ENCODE data around the gene NAV3. TPM values are rescaled to one million over a fixed set of nuclear protein-coding genes. Genes with fewer than 3 reads are reported as not detected.
"Not testable (repeated sequence)": the region's sequence is repeated elsewhere in the genome, so short reads cannot be mapped to it uniquely, and the experiment has no call there.

NAV3 gene
- total and polyA plus RNA-seq, 7 donors, result 0.47 to 4.2 (median 2.2) TPM

GRCh38 chr12:78096909-78097597 is 266.4 kb downstream of the NAV3 start:
- no peak overlapping the region for H3K4me3 ChIP-seq
- no peak overlapping the region for H3K27ac ChIP-seq
- H3K4me1 ChIP-seq, result no peaks in the 10 kb centered on the region
- no peak for DNase-seq
- WGBS, 3 donors, result 15 to 18% (median 16%) methylated on average over 2 of the region's 2 CpGs
- no peak for TF ChIP-seq CTCF (IDR thresholded peaks at IDR 0.05)
- intact Hi-C loops (cut with DNase I), result no loop called here
- H3K9me3 ChIP-seq, result no peaks in the 10 kb centered on the region
- no peaks in the 10 kb centered on the region for H3K27me3 ChIP-seq (ENCODE audit: insufficient read depth in 3 of 3, low read length in 2 of 3)
- no peaks in the 10 kb centered on the region for H3K36me3 ChIP-seq (ENCODE audit: insufficient read depth in 1 of 2, low read depth in 1 of 2)
- ATAC-seq, result no peak

GRCh38 chr12:78099806-78100205 is 269.1 kb downstream of the NAV3 start:
- H3K27me3 ChIP-seq (ENCODE audit: insufficient read depth in 3 of 3, low read length in 2 of 3), result no peaks in the 10 kb centered on the region

GRCh38 chr12:78101113-78101876 is 270.6 kb downstream of the NAV3 start:
- 59 to 68% (median 64%) methylated on average over 4 of the region's 4 CpGs for WGBS, 3 donors
- H3K27ac ChIP-seq, result no peak overlapping the region
- no peaks in the 10 kb centered on the region for H3K9me3 ChIP-seq
- no peaks in the 10 kb centered on the region for H3K4me1 ChIP-seq
- H3K36me3 ChIP-seq (ENCODE audit: insufficient read depth in 1 of 2, low read depth in 1 of 2), result no peaks in the 10 kb centered on the region
- ATAC-seq, result no peak
- TF ChIP-seq CTCF (IDR thresholded peaks at IDR 0.05), result no peak
- H3K27me3 ChIP-seq (ENCODE audit: insufficient read depth in 3 of 3, low read length in 2 of 3), result no peaks in the 10 kb centered on the region
- intact Hi-C loops (cut with DNase I), result loop anchor here in 1 of 2 donors (10.0 kb wide), 1 partner anchor 1994 kb away; the partner anchor contains the start of gene OTOGL
- DNase-seq, result no peak
- no peak overlapping the region for H3K4me3 ChIP-seq

More at GRCh38 chr12:78099806-78100205, 269.1 kb downstream of the NAV3 start:
- DNase-seq (no peak), ATAC-seq (no peak)
- Histone ChIP-seq H3K36me3 (ENCODE audit: insufficient read depth in 1 of 2, low read depth in 1 of 2) (no peaks in the 10 kb centered on the region), H3K9me3 (no peaks in the 10 kb centered on the region), H3K27ac (no peak overlapping the region), H3K4me3 (no peak overlapping the region), H3K4me1 (no peaks in the 10 kb centered on the region)
- TF ChIP-seq CTCF (IDR thresholded peaks at IDR 0.05), result no peak
- intact Hi-C loops (cut with DNase I), result loop anchor here in 1 of 2 donors (10.0 kb wide), 1 partner anchor 1995 kb away; the partner anchor contains the start of gene OTOGL
- WGBS, 3 donors, result 47 to 91% (median 90%) methylated on average over 2 of the region's 2 CpGs

GRCh38 chr12:78101946-78102635 is 271.4 kb downstream of the NAV3 start:
- Histone ChIP-seq H3K36me3 (ENCODE audit: insufficient read depth in 1 of 2, low read depth in 1 of 2) (no peaks in the 10 kb centered on the region), H3K9me3 (no peaks in the 10 kb centered on the region), H3K27me3 (ENCODE audit: insufficient read depth in 3 of 3, low read length in 2 of 3) (no peaks in the 10 kb centered on the region), H3K27ac (no peak overlapping the region), H3K4me3 (no peak overlapping the region), H3K4me1 (no peaks in the 10 kb centered on the region)
- DNase-seq (no peak), ATAC-seq (no peak)
- no peak for TF ChIP-seq CTCF (IDR thresholded peaks at IDR 0.05)
- 53 to 80% (median 76%) methylated on average over 4 of the region's 4 CpGs for WGBS, 3 donors
- intact Hi-C loops (cut with DNase I), result loop anchor here in 1 of 2 donors (10.0 kb wide), 1 partner anchor 1993 kb away; the partner anchor contains the start of gene OTOGL

- WGBS, 3 donors, result 84 to 92% (median 92%) methylated on average over 2 of the region's 2 CpGs
- not testable (repeated sequence) for H3K27ac ChIP-seq; H3K27me3 ChIP-seq (ENCODE audit: insufficient read depth in 3 of 3, low read length in 2 of 3); H3K4me1 ChIP-seq; ATAC-seq; H3K9me3 ChIP-seq; H3K36me3 ChIP-seq (ENCODE audit: insufficient read depth in 1 of 2, low read depth in 1 of 2); H3K4me3 ChIP-seq; DNase-seq
- intact Hi-C loops (cut with DNase I), result loop anchor here in 1 of 2 donors (10.0 kb wide), 1 partner anchor 1992 kb away; the partner anchor contains the start of gene OTOGL
Observed at GRCh38 chr12:78102801-78103200, 272.1 kb downstream of the NAV3 start.
